Measurements from ENCODE around the gene XYLT2.

XYLT2 gene

DNA sequence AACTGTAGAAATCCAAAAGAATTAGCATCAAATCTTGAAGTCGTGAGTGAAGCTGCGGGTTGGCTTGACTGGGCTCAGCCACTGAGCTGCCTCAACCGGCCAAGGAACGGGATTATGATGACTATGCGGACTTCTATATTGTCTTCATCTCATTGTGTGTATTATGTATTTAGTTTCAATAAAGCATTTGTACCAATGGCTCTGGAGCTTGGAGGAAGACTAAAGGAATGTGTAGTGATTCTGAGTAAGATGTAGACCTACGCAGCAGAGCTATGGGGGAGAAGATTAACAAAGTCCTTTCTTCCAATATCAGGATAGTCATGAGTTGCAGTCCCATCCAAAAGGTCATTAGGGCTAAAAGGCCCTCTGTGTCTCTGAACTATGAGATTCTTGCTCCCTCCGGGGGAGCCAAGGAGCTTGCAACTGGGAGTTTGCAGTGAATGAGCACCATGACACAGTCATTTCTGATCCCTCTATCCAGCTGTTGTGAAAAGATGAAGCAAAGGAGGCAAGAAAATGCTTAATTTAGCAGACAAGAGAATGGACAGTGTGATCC, 35.4 kb downstream of the XYLT2 start:
- no peak for TF ChIP-seq CTCF (IDR thresholded peaks at IDR 0.05; ENCODE audit: unreplicated experiment in 3 of 3)
- Mint-ChIP-seq H3K4me1 (no peaks in the 10 kb centered on the region), H3K4me3 (no peak overlapping the region), H3K27ac (no peak overlapping the region), H3K9me3 (no peaks in the 10 kb centered on the region), H3K27me3 (ENCODE audit: low read depth) (no peaks in the 10 kb centered on the region), H3K36me3 (ENCODE audit: low read depth) (peaks cover 42% of the 10 kb centered on the region)

- Mint-ChIP-seq H3K4me1 (no peaks in the 10 kb centered on the region), H3K4me3 (no peak overlapping the region), H3K27ac (no peak overlapping the region), H3K36me3 (ENCODE audit: low read depth) (peaks cover 48% of the 10 kb centered on the region), H3K27me3 (ENCODE audit: low read depth) (no peaks in the 10 kb centered on the region), H3K9me3 (no peaks in the 10 kb centered on the region)
- TF ChIP-seq CTCF (IDR thresholded peaks at IDR 0.05; ENCODE audit: unreplicated experiment in 3 of 3) = no peak
Observed at GRCh38 chr17:50381920-50382319, 36.0 kb downstream of the XYLT2 start.

DNA sequence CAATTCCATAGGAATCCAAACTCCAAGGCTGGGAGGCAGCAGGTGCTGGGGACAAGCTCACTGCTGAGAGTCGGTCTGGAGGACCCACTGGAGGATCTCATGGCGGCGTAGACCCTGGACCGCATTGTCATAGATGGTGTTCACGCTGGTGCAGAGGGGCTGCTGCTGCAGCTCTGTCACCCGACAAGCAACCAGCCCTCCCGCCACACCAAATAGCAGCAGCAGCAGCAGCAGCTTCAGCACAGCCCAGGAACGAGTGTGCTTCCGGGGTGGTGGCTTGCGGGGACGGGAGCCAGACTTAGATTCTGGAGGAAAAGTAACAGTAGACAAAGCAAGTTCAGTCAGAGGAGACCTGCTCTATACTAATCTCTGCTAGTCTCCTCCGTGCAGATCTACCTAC, 37.0 kb downstream of the XYLT2 start:
- no peak overlapping the region for H3K27ac Mint-ChIP-seq
- no peaks in the 10 kb centered on the region for H3K27me3 Mint-ChIP-seq (ENCODE audit: low read depth)
- peaks cover 58% of the 10 kb centered on the region for H3K36me3 Mint-ChIP-seq (ENCODE audit: low read depth)
- no peaks in the 10 kb centered on the region for H3K4me1 Mint-ChIP-seq
- no peak overlapping the region for H3K4me3 Mint-ChIP-seq
- no peaks in the 10 kb centered on the region for H3K9me3 Mint-ChIP-seq
- TF ChIP-seq CTCF (IDR thresholded peaks at IDR 0.05; ENCODE audit: unreplicated experiment in 3 of 3) = no peak

GRCh38 chr17:50386510-50386909, 40.6 kb downstream of the XYLT2 start:
- Mint-ChIP-seq H3K36me3 (ENCODE audit: low read depth) (peaks cover 79% of the 10 kb centered on the region), H3K4me1 (no peaks in the 10 kb centered on the region)

GRCh38 chr17:50388728-50389127, 42.8 kb downstream of the XYLT2 start:
- H3K4me3 Mint-ChIP-seq = no peak overlapping the region
- peaks cover 84% of the 10 kb centered on the region for H3K36me3 Mint-ChIP-seq (ENCODE audit: low read depth)
- TF ChIP-seq CTCF (IDR thresholded peaks at IDR 0.05; ENCODE audit: unreplicated experiment in 3 of 3) = no peak
- H3K27me3 Mint-ChIP-seq (ENCODE audit: low read depth) = no peaks in the 10 kb centered on the region
- no peaks in the 10 kb centered on the region for H3K4me1 Mint-ChIP-seq
- no peak overlapping the region for H3K27ac Mint-ChIP-seq
- no peaks in the 10 kb centered on the region for H3K9me3 Mint-ChIP-seq

More at GRCh38 chr17:50386510-50386909, 40.6 kb downstream of the XYLT2 start:
- H3K9me3 Mint-ChIP-seq = no peaks in the 10 kb centered on the region
- no peak overlapping the region for H3K4me3 Mint-ChIP-seq
- no peak for TF ChIP-seq CTCF (IDR thresholded peaks at IDR 0.05; ENCODE audit: unreplicated experiment in 3 of 3)
- no peaks in the 10 kb centered on the region for H3K27me3 Mint-ChIP-seq (ENCODE audit: low read depth)
- H3K27ac Mint-ChIP-seq = no peak overlapping the region

DNA sequence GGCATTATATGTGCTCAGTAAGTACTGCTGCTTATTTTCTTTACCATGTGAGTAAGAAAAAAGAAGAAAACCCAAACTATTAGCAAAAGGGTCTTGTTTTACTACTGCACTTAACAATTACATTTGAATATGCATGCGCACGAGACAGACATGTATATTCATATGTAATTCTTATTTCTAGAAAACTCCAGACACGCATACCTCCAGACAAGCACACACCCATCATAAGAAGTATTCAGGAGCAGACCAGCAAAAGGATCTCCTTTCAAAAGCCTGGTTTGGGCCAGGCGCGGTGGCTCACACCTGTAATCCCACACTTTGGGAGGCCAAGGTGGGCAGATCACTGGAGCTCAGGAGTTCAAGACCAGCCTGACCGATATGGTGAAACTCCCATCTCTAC, 43.6 kb downstream of the XYLT2 start:
- no peak overlapping the region for H3K4me3 Mint-ChIP-seq
- peaks cover 85% of the 10 kb centered on the region for H3K36me3 Mint-ChIP-seq (ENCODE audit: low read depth)
- no peak for TF ChIP-seq CTCF (IDR thresholded peaks at IDR 0.05; ENCODE audit: unreplicated experiment in 3 of 3)
- no peaks in the 10 kb centered on the region for H3K27me3 Mint-ChIP-seq (ENCODE audit: low read depth)
- H3K4me1 Mint-ChIP-seq = no peaks in the 10 kb centered on the region
- H3K27ac Mint-ChIP-seq = no peak overlapping the region
- no peaks in the 10 kb centered on the region for H3K9me3 Mint-ChIP-seq
